ENCODE measurements around the gene CLDN25. TPM values are rescaled to one million over a fixed set of nuclear protein-coding genes. Genes with fewer than 3 reads are reported as not detected.
"Not testable (repeated sequence)": the region's sequence is repeated elsewhere in the genome, so short reads cannot be mapped to it uniquely, and the experiment has no call there.

The CLDN25 gene
- total and polyA plus RNA-seq, 2 experiments from 2014 or later = not detected

GRCh38 chr11:113782134-113782533 is 2.5 kb downstream of the CLDN25 start (continued):
- TF ChIP-seq REST (IDR thresholded peaks at IDR 0.05; ENCODE audit: unreplicated experiment) (no peak), POLR2AphosphoS5 (IDR thresholded peaks at IDR 0.05; ENCODE audit: low read depth) (no peak), ZNF331 (CRISPR knock-in tag; IDR thresholded peaks at IDR 0.05; ENCODE audit: low read depth) (no peak), CREB1 (CRISPR knock-in tag; IDR thresholded peaks at IDR 0.05; ENCODE audit: low read depth) (no peak), JUNB (IDR thresholded peaks at IDR 0.05; ENCODE audit: unreplicated experiment) (no peak), CTCF (conservative IDR thresholded peaks at IDR 0.05; ENCODE audit: low read depth in 2 of 2) (no peak), EZH2phosphoT487 (IDR thresholded peaks at IDR 0.05; ENCODE audit: unreplicated experiment) (no peak), EZH2 (IDR thresholded peaks at IDR 0.05; ENCODE audit: low read depth, unreplicated experiment) (no peak)

- H3K27me3 Mint-ChIP-seq (ENCODE audit: insufficient read depth, low read depth, poor library complexity); H3K27me3 ChIP-seq (ENCODE audit: insufficient read depth); H3K4me2 ChIP-seq; DNase-seq (ENCODE audit: low spot score); H3K27ac Mint-ChIP-seq; H4K20me1 ChIP-seq (replicated peaks; ENCODE audit: insufficient read depth); H3K9me2 ChIP-seq (ENCODE audit: insufficient read depth); H3K4me1 Mint-ChIP-seq; H3K36me3 Mint-ChIP-seq (ENCODE audit: low read depth); ATAC-seq; H3F3A ChIP-seq (replicated peaks; ENCODE audit: low read depth); H3K4me3 ChIP-seq; H3K36me3 ChIP-seq (ENCODE audit: insufficient read depth); H2AFZ ChIP-seq; H3K4me3 Mint-ChIP-seq; H3K9me3 Mint-ChIP-seq; H3K79me2 ChIP-seq (replicated peaks; ENCODE audit: insufficient read depth); H3K4me1 ChIP-seq (ENCODE audit: insufficient read depth); H3K27ac ChIP-seq (ENCODE audit: low read depth): not testable (repeated sequence)
These were observed 9.4 kb downstream of the CLDN25 start for GRCh38 chr11:113789016-113789415.

- Histone ChIP-seq H3K27me3 (ENCODE audit: insufficient read depth) (no peaks in the 10 kb centered on the region), H3K79me2 (replicated peaks; ENCODE audit: insufficient read depth) (no peaks in the 10 kb centered on the region), H3K4me1 (ENCODE audit: insufficient read depth) (no peaks in the 10 kb centered on the region), H3K4me2 (no peak overlapping the region), H3K27ac (ENCODE audit: low read depth) (no peak overlapping the region), H3F3A (replicated peaks; ENCODE audit: low read depth) (no peaks in the 10 kb centered on the region), H3K36me3 (ENCODE audit: insufficient read depth) (no peaks in the 10 kb centered on the region), H4K20me1 (replicated peaks; ENCODE audit: insufficient read depth) (no peaks in the 10 kb centered on the region), H2AFZ (no peak overlapping the region), H3K4me3 (no peak overlapping the region), H3K9me2 (ENCODE audit: insufficient read depth) (no peaks in the 10 kb centered on the region)
- Mint-ChIP-seq H3K9me3 (no peaks in the 10 kb centered on the region; the same call in 2 of the 3 replicates), H3K27me3 (ENCODE audit: insufficient read depth, low read depth, poor library complexity) (no peaks in the 10 kb centered on the region), H3K4me3 (no peak overlapping the region), H3K4me1 (no peaks in the 10 kb centered on the region), H3K36me3 (ENCODE audit: low read depth) (no peaks in the 10 kb centered on the region), H3K27ac (no peak overlapping the region)
- ATAC-seq = peak; percentile 53
- no peak for DNase-seq (ENCODE audit: low spot score)
- TF ChIP-seq ZNF462 (CRISPR knock-in tag; IDR thresholded peaks at IDR 0.05) = no peak
These were observed 10.2 kb downstream of the CLDN25 start for GRCh38 chr11:113789675-113790320.

Measured in GM23338 (cell line).